SK-N-SH treated with all-trans-retinoic acid at 6 μM for 48 hours (cell line): ENCODE measurements around the gene ADGRB3.
A peak's percentile ranks its signal among the peaks of the same experiment; 100 is the strongest.

ENCODE experiments used
- ATAC-seq: fragments of 200-7000 bp; cut with Tn5 transposase; 3 replicates; pipeline ENCODE4 v1.9.1; 2020; ENCODE audit warnings: mild to moderate bottlenecking, moderate library complexity
- BACH2 ChIP-seq: fragments of 250-450 bp; sonication (Bioruptor Pico); IDR thresholded peaks from 2 replicates; pipeline ENCODE4 v1.9.0; 2021; ENCODE audit warnings: mild to moderate bottlenecking, borderline replicate concordance
- CSDC2 ChIP-seq: fragments of 250-450 bp; sonication (Bioruptor Pico); IDR thresholded peaks from 2 replicates; pipeline ENCODE4 v1.5.0; 2020; ENCODE audit warnings: mild to moderate bottlenecking, moderate library complexity
- CSRNP3 ChIP-seq: fragments of 250-450 bp; sonication (Bioruptor Pico); IDR thresholded peaks from 2 replicates; pipeline ENCODE4 v1.5.1; 2021; ENCODE audit warnings: mild to moderate bottlenecking, moderate library complexity
- ESRRG ChIP-seq: fragments of 250-450 bp; sonication (Bioruptor Pico); IDR thresholded peaks from 2 replicates; pipeline ENCODE4 v1.6.1; 2021; ENCODE audit warnings: mild to moderate bottlenecking
- GLIS3 ChIP-seq: fragments of 250-450 bp; sonication (Bioruptor Pico); IDR thresholded peaks from 2 replicates; pipeline ENCODE4 v1.5.0; 2020; ENCODE audit warnings: mild to moderate bottlenecking, moderate library complexity
- ISL1 ChIP-seq: fragments of 250-450 bp; sonication (Bioruptor Pico); IDR thresholded peaks from 2 replicates; pipeline ENCODE4 v2.1.2; 2022; ENCODE audit warnings: mild to moderate bottlenecking, moderate library complexity
- OSR1 ChIP-seq: fragments of 250-450 bp; sonication (Bioruptor Pico); IDR thresholded peaks from 2 replicates; pipeline ENCODE4 v1.8.0; 2022; ENCODE audit warnings: moderate library complexity, mild to moderate bottlenecking, inconsistent platforms
- PPARA ChIP-seq: fragments of 250-450 bp; sonication (Bioruptor Pico); IDR thresholded peaks from 2 replicates; pipeline ENCODE4 v1.5.0; 2020; ENCODE audit warnings: mild to moderate bottlenecking, borderline replicate concordance
- RARB ChIP-seq: fragments of 250-450 bp; sonication (Bioruptor Pico); IDR thresholded peaks from 2 replicates; pipeline ENCODE4 v1.8.0; 2021; ENCODE audit warnings: mild to moderate bottlenecking, moderate library complexity
- SNAI2 ChIP-seq: fragments of 250-450 bp; sonication (Bioruptor Pico); IDR thresholded peaks from 2 replicates; pipeline ENCODE4 v1.5.0; 2020; ENCODE audit warnings: mild to moderate bottlenecking, moderate library complexity
- TCF4 ChIP-seq: fragments of 250-450 bp; sonication (Bioruptor Pico); IDR thresholded peaks from 2 replicates; pipeline ENCODE4 v1.8.0; 2021; ENCODE audit warnings: mild to moderate bottlenecking, moderate library complexity, borderline replicate concordance
- TOX ChIP-seq: fragments of 250-450 bp; sonication (Bioruptor Pico); IDR thresholded peaks from 2 replicates; pipeline ENCODE4 v1.8.0; 2021; ENCODE audit warnings: mild to moderate bottlenecking, moderate library complexity, borderline replicate concordance
- ZC3H10 ChIP-seq: fragments of 250-450 bp; sonication (Bioruptor Pico); IDR thresholded peaks from 2 replicates; pipeline ENCODE4 v1.5.1; 2021; ENCODE audit warnings: mild to moderate bottlenecking, moderate library complexity
- ZFP3 ChIP-seq: fragments of 250-450 bp; sonication (Bioruptor Pico); IDR thresholded peaks from 2 replicates; pipeline ENCODE4 v1.5.0; 2020; ENCODE audit warnings: mild to moderate bottlenecking, moderate library complexity
- ZFP30 ChIP-seq: fragments of 450-650 bp; formaldehyde crosslinking; IDR thresholded peaks from 2 replicates; pipeline ENCODE4 v1.5.0; 2022; ENCODE audit warnings: mild to moderate bottlenecking, moderate library complexity
- ZNF565 ChIP-seq: fragments of 450-650 bp; formaldehyde crosslinking; conservative IDR thresholded peaks from 2 replicates; pipeline ENCODE4 v1.5.0; 2020; ENCODE audit warnings: low read depth, mild to moderate bottlenecking, moderate library complexity
- ZNF70 ChIP-seq: fragments of 450-650 bp; formaldehyde crosslinking; IDR thresholded peaks from 2 replicates; pipeline ENCODE4 v1.5.0; 2020; ENCODE audit warnings: mild to moderate bottlenecking, moderate library complexity
- ZNF8 ChIP-seq: fragments of 450-650 bp; formaldehyde crosslinking; IDR thresholded peaks from 2 replicates; pipeline ENCODE4 v1.5.0; 2020; ENCODE audit warnings: mild to moderate bottlenecking, moderate library complexity
- TF ChIP-seq, protein P1 (sequence below): fragments of 250-450 bp; sonication (Bioruptor Pico); IDR thresholded peaks from 2 replicates; pipeline ENCODE4 v1.5.0; 2020; ENCODE audit warnings: mild to moderate bottlenecking, moderate library complexity
- TF ChIP-seq, protein P2 (sequence below): fragments of 250-450 bp; sonication (Bioruptor Pico); IDR thresholded peaks from 2 replicates; pipeline ENCODE4 v1.8.0; 2021; ENCODE audit warnings: low read depth, mild to moderate bottlenecking, moderate library complexity, borderline replicate concordance
- TF ChIP-seq, protein P3 (sequence below): fragments of 250-450 bp; sonication (Bioruptor Pico); IDR thresholded peaks from 2 replicates; pipeline ENCODE4 v1.5.1; 2020; ENCODE audit warnings: low read depth, mild to moderate bottlenecking, moderate library complexity

ADGRB3 gene

DNA sequence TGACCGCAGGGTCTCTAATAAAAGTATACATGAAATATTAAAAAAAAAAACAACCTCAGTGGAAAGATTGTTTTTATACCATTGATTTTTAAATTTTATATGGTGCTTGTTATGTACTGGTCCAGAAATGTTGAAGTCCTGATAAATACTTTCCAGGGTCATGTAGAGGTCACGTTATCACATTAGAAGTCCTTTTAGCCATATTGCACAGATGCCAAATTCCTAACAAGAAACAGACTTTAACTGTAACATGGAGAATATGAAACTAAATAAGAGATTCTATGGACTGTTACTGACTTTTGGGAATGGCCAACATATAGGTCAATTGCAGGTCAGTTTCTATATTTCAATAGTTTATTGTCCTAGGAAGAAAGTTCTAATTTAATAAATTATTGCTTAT is 89.0 kb downstream of the ADGRB3 start:
- ATAC-seq: no peak
- TF ChIP-seq ZNF70 (CRISPR knock-in tag) (0 out of 2 replicates have a peak, but pooled peaks have one; percentile 11), TCF4 (CRISPR knock-in tag) (peak; percentile 86), SNAI2 (CRISPR knock-in tag) (no peak), ESRRG (no peak), ZFP30 (CRISPR knock-in tag) (no peak), ISL1 (CRISPR knock-in tag) (peak; percentile 79), OSR1 (no peak), ZNF8 (CRISPR knock-in tag) (peak; percentile 25; the same call in 1 of the 2 replicates), ZC3H10 (CRISPR knock-in tag) (no peak)
- TF ChIP-seq, all 23 proteins: peak for 4

GRCh38 chr6:68726337-68726736 is 91.3 kb downstream of the ADGRB3 start:
- no peak for ATAC-seq
- TF ChIP-seq ZNF70 (CRISPR knock-in tag) (no peak), GLIS3 (CRISPR knock-in tag) (no peak), ZFP30 (CRISPR knock-in tag) (no peak), ESRRG (no peak), ZNF565 (CRISPR knock-in tag) (no peak), CSDC2 (CRISPR knock-in tag) (no peak), ISL1 (CRISPR knock-in tag) (no peak), ZFP3 (CRISPR knock-in tag) (no peak), OSR1 (no peak), RARB (no peak), ZNF8 (CRISPR knock-in tag) (no peak), CSRNP3 (CRISPR knock-in tag) (no peak), TCF4 (CRISPR knock-in tag) (no peak), BACH2 (no peak), TOX (CRISPR knock-in tag) (no peak), PPARA (CRISPR knock-in tag) (no peak), ZC3H10 (CRISPR knock-in tag) (no peak)
- TF ChIP-seq, protein P1, sequence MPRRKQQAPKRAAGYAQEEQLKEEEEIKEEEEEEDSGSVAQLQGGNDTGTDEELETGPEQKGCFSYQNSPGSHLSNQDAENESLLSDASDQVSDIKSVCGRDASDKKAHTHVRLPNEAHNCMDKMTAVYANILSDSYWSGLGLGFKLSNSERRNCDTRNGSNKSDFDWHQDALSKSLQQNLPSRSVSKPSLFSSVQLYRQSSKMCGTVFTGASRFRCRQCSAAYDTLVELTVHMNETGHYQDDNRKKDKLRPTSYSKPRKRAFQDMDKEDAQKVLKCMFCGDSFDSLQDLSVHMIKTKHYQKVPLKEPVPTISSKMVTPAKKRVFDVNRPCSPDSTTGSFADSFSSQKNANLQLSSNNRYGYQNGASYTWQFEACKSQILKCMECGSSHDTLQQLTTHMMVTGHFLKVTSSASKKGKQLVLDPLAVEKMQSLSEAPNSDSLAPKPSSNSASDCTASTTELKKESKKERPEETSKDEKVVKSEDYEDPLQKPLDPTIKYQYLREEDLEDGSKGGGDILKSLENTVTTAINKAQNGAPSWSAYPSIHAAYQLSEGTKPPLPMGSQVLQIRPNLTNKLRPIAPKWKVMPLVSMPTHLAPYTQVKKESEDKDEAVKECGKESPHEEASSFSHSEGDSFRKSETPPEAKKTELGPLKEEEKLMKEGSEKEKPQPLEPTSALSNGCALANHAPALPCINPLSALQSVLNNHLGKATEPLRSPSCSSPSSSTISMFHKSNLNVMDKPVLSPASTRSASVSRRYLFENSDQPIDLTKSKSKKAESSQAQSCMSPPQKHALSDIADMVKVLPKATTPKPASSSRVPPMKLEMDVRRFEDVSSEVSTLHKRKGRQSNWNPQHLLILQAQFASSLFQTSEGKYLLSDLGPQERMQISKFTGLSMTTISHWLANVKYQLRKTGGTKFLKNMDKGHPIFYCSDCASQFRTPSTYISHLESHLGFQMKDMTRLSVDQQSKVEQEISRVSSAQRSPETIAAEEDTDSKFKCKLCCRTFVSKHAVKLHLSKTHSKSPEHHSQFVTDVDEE (CRISPR knock-in tag): no peak
- TF ChIP-seq, protein P2, sequence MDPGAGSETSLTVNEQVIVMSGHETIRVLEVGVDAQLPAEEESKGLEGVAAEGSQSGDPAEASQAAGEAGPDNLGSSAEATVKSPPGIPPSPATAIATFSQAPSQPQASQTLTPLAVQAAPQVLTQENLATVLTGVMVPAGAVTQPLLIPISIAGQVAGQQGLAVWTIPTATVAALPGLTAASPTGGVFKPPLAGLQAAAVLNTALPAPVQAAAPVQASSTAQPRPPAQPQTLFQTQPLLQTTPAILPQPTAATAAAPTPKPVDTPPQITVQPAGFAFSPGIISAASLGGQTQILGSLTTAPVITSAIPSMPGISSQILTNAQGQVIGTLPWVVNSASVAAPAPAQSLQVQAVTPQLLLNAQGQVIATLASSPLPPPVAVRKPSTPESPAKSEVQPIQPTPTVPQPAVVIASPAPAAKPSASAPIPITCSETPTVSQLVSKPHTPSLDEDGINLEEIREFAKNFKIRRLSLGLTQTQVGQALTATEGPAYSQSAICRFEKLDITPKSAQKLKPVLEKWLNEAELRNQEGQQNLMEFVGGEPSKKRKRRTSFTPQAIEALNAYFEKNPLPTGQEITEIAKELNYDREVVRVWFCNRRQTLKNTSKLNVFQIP (CRISPR knock-in tag): no peak
- TF ChIP-seq, protein P3, sequence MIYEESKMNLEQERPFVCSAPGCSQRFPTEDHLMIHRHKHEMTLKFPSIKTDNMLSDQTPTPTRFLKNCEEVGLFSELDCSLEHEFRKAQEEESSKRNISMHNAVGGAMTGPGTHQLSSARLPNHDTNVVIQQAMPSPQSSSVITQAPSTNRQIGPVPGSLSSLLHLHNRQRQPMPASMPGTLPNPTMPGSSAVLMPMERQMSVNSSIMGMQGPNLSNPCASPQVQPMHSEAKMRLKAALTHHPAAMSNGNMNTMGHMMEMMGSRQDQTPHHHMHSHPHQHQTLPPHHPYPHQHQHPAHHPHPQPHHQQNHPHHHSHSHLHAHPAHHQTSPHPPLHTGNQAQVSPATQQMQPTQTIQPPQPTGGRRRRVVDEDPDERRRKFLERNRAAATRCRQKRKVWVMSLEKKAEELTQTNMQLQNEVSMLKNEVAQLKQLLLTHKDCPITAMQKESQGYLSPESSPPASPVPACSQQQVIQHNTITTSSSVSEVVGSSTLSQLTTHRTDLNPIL (CRISPR knock-in tag): no peak
- TF ChIP-seq, all 23 proteins: peak for 0

GRCh38 chr6:68726992-68727391 is 91.9 kb downstream of the ADGRB3 start:
- TF ChIP-seq SNAI2 (CRISPR knock-in tag): no peak
- no peak for TF ChIP-seq TOX (CRISPR knock-in tag)
- TF ChIP-seq OSR1: no peak
- TF ChIP-seq CSRNP3 (CRISPR knock-in tag): no peak
- TF ChIP-seq PPARA (CRISPR knock-in tag): no peak
- no peak for ATAC-seq
